ENCODE results near the gene NTSR1. TPM values are rescaled to one million over a fixed set of nuclear protein-coding genes. Genes with fewer than 3 reads are reported as not detected.

NTSR1 gene
- total RNA-seq, 4 donors from 2014 or later, result 0.76 TPM; not detected in 3

DNA sequence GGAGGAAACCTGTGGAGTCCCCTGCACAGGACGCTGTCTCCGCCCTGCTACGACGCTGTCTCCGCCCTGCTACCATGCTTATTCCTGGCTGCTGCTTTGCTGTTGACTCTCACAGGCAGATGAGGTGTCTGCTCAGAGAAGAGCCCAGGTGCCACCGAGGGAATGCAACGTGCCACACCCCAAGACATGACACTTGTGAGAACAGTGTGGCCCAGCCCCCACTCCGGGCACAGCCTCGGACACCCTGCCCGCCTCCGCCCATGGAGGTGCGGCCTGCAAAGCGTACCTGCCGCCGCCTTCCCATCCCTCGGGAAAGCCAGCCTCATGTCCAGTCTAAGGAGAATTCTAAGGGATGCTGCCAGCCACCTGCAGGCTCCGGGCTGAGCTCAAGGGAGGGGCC, 72.1 kb downstream of the NTSR1 start:
- Histone ChIP-seq H3K27me3 (no peaks in the 10 kb centered on the region), H3K4me1 (peaks cover 0 to 9% (median 9%) of the 10 kb centered on the region in 4 donors), H3K36me3 (no peaks in the 10 kb centered on the region), H3K27ac (no peak overlapping the region), H3K9me3 (no peaks in the 10 kb centered on the region), H3K4me3 (no peak overlapping the region)
- TF ChIP-seq, protein P1, sequence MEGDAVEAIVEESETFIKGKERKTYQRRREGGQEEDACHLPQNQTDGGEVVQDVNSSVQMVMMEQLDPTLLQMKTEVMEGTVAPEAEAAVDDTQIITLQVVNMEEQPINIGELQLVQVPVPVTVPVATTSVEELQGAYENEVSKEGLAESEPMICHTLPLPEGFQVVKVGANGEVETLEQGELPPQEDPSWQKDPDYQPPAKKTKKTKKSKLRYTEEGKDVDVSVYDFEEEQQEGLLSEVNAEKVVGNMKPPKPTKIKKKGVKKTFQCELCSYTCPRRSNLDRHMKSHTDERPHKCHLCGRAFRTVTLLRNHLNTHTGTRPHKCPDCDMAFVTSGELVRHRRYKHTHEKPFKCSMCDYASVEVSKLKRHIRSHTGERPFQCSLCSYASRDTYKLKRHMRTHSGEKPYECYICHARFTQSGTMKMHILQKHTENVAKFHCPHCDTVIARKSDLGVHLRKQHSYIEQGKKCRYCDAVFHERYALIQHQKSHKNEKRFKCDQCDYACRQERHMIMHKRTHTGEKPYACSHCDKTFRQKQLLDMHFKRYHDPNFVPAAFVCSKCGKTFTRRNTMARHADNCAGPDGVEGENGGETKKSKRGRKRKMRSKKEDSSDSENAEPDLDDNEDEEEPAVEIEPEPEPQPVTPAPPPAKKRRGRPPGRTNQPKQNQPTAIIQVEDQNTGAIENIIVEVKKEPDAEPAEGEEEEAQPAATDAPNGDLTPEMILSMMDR (IDR thresholded peaks at IDR 0.05), result no peak
- TF ChIP-seq POLR2A (IDR thresholded peaks at IDR 0.05), result no peak
- no peak for DNase-seq

DNA sequence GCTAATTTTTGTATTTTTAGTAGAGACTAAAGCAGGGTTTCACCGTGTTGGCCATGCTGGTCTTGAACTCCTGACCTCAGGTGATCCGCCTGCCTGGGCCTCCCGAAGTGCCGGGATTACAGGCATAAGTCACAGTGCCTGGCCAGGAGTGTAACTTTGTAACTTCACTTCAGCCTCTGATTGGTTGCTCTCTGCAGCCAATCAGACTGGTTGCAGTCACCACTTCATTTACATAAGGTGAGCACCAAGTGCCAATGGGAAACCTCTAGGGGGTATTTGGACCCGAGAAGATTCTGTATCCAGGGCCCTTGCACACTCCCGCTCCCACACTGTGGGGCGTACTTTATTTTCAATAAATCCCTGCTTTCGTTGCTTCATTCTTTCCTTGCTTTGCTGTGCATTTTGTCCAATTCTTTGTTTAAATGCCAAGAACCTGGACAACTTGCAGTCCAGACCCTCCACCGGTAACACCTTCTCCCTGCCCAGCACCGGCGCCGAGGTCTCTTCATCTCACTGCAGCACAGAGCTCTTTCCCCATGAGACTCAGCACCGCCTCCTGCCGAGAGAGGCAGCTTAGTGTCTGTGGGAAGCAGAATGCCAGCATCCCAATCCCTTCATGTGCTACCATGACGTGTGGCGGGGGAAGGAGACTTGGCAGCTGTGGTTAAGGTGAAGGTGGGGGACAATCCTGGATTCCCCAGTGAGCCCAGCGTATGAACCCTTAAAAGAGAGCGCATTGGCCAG, 73.7 kb downstream of the NTSR1 start:
- no peak overlapping the region for H3K27ac ChIP-seq
- no peaks in the 10 kb centered on the region for H3K36me3 ChIP-seq
- H3K4me3 ChIP-seq, result no peak overlapping the region
- H3K9me3 ChIP-seq, result no peaks in the 10 kb centered on the region
- H3K4me1 ChIP-seq, result no peaks in the 10 kb centered on the region
- no peaks in the 10 kb centered on the region for H3K27me3 ChIP-seq
- DNase-seq, result no peak
- no peak for TF ChIP-seq POLR2A (IDR thresholded peaks at IDR 0.05)
- TF ChIP-seq, protein P1 (IDR thresholded peaks at IDR 0.05), result no peak

DNA sequence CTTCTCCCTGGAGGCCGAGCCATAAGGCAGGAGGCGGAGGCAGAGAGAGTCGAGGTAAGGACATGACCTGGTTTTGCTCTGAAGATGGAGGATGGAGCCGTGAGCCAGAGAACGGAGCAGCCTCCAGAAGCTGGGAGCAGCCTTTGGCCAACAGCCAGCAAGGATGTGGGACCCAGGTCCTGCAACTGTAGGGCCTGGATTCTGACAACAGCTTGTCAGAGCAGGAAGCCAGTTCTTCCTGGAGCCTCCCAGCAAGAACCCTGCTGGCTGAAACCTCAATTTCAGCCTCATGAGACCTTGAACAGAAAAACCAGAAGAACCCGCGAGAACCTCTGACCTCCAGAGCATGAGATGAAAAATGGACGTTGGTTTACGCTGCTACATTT, 74.2 kb downstream of the NTSR1 start:
- H3K4me3 ChIP-seq, result no peak overlapping the region
- no peak overlapping the region for H3K27ac ChIP-seq
- no peaks in the 10 kb centered on the region for H3K9me3 ChIP-seq
- no peaks in the 10 kb centered on the region for H3K4me1 ChIP-seq
- no peaks in the 10 kb centered on the region for H3K27me3 ChIP-seq
- no peak for DNase-seq
- no peaks in the 10 kb centered on the region for H3K36me3 ChIP-seq
- TF ChIP-seq POLR2A (IDR thresholded peaks at IDR 0.05), result no peak
- TF ChIP-seq, protein P1 (IDR thresholded peaks at IDR 0.05), result no peak

DNA sequence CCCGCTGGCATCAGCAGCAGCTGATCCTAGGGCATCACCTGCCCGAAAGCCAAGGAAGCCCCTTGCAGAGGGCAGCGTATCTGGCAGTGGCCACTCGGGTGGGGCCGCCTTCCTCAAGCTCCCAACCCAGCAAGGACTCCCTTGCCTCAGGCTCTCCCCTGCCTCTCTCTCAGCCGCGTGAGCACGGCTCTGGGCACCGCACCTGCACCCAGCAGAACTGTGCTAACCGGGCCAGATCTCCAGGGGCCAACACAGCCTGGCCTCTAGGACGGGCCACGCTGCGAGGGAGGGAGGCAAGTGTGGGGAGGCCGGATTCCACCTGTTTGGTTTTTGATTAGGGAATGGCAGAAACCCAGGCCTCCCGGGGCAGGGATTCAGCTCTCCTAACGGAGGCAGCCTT, 75.9 kb downstream of the NTSR1 start:
- Histone ChIP-seq H3K9me3 (no peaks in the 10 kb centered on the region), H3K27me3 (no peaks in the 10 kb centered on the region), H3K27ac (no peak overlapping the region)

DNA sequence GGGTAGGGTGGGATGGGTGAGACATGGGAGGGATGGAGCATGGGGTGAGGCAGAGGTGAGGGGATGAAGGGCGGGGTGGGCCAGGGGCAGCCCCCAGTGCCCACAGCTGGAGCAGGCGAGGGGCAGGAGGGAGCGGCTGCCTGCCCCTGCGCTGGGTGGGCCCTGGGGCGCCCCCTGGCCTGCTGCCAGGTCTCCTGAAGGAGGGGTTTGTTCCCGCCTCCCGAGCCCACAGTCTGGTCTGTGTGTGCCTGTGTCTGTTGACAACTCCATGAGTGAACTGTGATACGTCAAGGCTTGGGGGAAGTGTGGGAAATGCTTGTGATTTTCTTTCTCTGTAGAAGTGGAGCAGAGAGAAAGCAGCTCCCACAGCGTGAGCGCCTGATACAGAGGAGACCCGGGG, 76.8 kb downstream of the NTSR1 start:
- H3K9me3 ChIP-seq, result no peaks in the 10 kb centered on the region
- no peak for DNase-seq
- no peak overlapping the region for H3K4me3 ChIP-seq
- H3K4me1 ChIP-seq, result no peaks in the 10 kb centered on the region
- H3K36me3 ChIP-seq, result no peaks in the 10 kb centered on the region
- TF ChIP-seq, protein P1 (IDR thresholded peaks at IDR 0.05), result no peak
- no peak for TF ChIP-seq POLR2A (IDR thresholded peaks at IDR 0.05)
- H3K27me3 ChIP-seq, result no peaks in the 10 kb centered on the region
- no peak overlapping the region for H3K27ac ChIP-seq

More for the DNA sequence above, 75.9 kb downstream of the NTSR1 start:
- no peaks in the 10 kb centered on the region for H3K36me3 ChIP-seq
- no peak overlapping the region for H3K4me3 ChIP-seq
- no peaks in the 10 kb centered on the region for H3K4me1 ChIP-seq
- DNase-seq, result no peak
- no peak for TF ChIP-seq POLR2A (IDR thresholded peaks at IDR 0.05)
- TF ChIP-seq, protein P1 (IDR thresholded peaks at IDR 0.05), result no peak

All from Peyer's patch (tissue), 4 donors.